ENCODE measurements around the gene LY6G5C. TPM values are rescaled to one million over a fixed set of nuclear protein-coding genes. Genes with fewer than 3 reads are reported as not detected.
A peak's percentile ranks its signal among the peaks of the same experiment; 100 is the strongest.

LY6G5C gene, protein sequence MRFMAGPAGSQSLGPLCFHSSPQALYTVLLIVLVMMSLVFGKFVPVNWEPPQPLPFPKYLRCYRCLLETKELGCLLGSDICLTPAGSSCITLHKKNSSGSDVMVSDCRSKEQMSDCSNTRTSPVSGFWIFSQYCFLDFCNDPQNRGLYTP
- 1.5 TPM for polyA plus RNA-seq (2013, experiment 1 of 4)
- polyA plus RNA-seq (2013, experiment 2 of 4), result 1.1 TPM
- 0.64 TPM for polyA plus RNA-seq (2013, experiment 3 of 4)
- 1.5 TPM for polyA plus RNA-seq (2013, experiment 4 of 4)

DNA sequence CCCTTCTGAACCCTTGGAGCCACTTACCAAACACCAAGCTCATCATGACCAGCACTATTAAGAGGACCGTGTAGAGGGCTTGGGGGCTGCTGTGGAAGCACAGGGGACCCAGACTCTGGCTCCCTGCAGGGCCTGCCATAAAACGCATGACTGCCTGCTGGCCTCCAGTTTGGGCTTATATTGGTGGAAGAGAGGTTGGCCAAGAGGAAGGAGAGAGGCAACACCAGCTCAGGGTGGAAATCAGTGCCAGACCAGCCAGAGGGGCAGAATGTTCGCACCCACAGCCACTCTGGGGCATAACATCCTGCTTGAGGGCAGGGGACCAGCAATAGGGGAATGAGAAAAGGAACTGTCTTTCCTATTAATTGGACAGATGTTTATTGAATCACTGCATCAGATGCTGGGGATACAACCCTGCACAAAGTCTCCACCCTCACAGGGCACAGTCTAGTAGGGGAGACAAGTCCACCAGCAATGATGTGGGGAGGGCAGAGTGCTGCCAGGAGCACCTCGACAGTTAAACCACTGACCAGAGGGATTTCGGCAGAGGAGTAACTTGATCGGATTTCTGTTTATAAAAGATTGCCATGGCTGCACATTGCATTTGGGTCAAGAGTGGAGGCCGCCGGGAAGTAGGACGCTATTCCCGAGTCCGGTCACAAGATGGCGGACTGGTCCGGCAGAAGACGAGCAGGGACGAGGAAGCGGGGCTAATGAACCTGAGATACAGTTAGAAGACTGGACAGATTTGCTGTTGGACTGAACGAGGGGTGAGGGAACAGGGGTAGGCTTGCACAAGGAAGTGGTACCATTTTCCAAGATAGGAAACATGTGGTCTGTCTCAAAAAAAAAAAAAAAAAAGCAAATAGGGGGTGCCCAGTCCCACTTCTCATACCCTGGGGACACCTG, at the start of gene LY6G5C:
Gene LY6G5C, minus strand, starts transcription at position 842 of the 909 bp plus-strand sequence. Its CDS starts 694 bp downstream, at position 148.
- H3K27me3 ChIP-seq (ENCODE audit: control insufficient read depth, insufficient read depth, low read length, poor library complexity, severe bottlenecking), result peaks cover 22% of the 10 kb centered on the region
- peak within 1 kb of the TSS; percentile 42 for H3K4me3 ChIP-seq (ENCODE audit: insufficient read depth, low read depth, low read length)
- 13 to 17% methylated on average over 17 of the region's 17 CpGs for WGBS, 2 experiments
- no peaks in the 10 kb centered on the region for H3K36me3 ChIP-seq (ENCODE audit: control insufficient read depth, insufficient read depth, low read length)
- H3K9me3 ChIP-seq (ENCODE audit: control insufficient read depth, low read length), result no peaks in the 10 kb centered on the region
- peaks cover 9% of the 10 kb centered on the region for H3K4me1 ChIP-seq (ENCODE audit: control insufficient read depth, insufficient read depth, low read length)
- H3K27ac ChIP-seq (ENCODE audit: insufficient read depth, low read depth, low read length, poor library complexity, severe bottlenecking), result no peak within 1 kb of the TSS

GRCh38 chr6:31729979-31730630, 49.2 kb upstream of the LY6G5C start:
- peaks cover 8% of the 10 kb centered on the region for H3K4me1 ChIP-seq (ENCODE audit: control insufficient read depth, insufficient read depth, low read length)
- WGBS, 2 experiments, result 3 to 4% methylated on average over 46 of the region's 46 CpGs
- no peaks in the 10 kb centered on the region for H3K27me3 ChIP-seq (ENCODE audit: control insufficient read depth, insufficient read depth, low read length, poor library complexity, severe bottlenecking)
- peak overlapping the region; percentile 86 for H3K27ac ChIP-seq (ENCODE audit: insufficient read depth, low read depth, low read length, poor library complexity, severe bottlenecking)
- H3K4me3 ChIP-seq (ENCODE audit: insufficient read depth, low read depth, low read length), result peak overlapping the region; percentile 93
- H3K36me3 ChIP-seq (ENCODE audit: control insufficient read depth, insufficient read depth, low read length), result peaks cover 49% of the 10 kb centered on the region
- H3K9me3 ChIP-seq (ENCODE audit: control insufficient read depth, low read length), result no peaks in the 10 kb centered on the region

DNA sequence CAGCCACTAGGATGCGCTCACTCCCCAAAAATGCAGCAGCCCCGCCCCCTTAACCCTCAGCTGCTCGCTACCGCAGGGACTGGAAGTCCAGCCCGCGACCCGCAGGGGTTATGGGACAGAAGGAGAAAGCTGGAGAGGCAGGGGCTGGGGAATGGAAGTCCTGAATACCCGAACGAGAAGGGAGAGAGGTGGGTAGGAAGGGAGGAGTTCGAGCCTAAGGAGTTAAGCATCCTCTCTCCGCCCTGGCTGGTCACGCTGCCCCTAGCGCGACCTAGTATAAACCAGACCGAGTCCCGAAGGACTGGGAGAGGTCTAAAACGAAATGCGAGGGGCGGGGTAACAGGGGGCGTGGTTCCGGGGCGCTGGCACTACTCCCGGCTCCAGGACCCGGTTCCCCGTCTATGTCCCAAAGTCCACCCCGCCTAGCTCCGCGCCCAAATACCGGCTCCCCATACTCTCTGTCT, 48.7 kb upstream of the LY6G5C start:
- Histone ChIP-seq H3K36me3 (ENCODE audit: control insufficient read depth, insufficient read depth, low read length) (peaks cover 49% of the 10 kb centered on the region), H3K27me3 (ENCODE audit: control insufficient read depth, insufficient read depth, low read length, poor library complexity, severe bottlenecking) (no peaks in the 10 kb centered on the region), H3K27ac (ENCODE audit: insufficient read depth, low read depth, low read length, poor library complexity, severe bottlenecking) (peak overlapping the region; percentile 86), H3K4me3 (ENCODE audit: insufficient read depth, low read depth, low read length) (peak overlapping the region; percentile 93), H3K9me3 (ENCODE audit: control insufficient read depth, low read length) (no peaks in the 10 kb centered on the region), H3K4me1 (ENCODE audit: control insufficient read depth, insufficient read depth, low read length) (peaks cover 6% of the 10 kb centered on the region)
- 0% methylated on average over 29 of the region's 29 CpGs for WGBS, 2 experiments

- Histone ChIP-seq H3K27ac (ENCODE audit: insufficient read depth, low read depth, low read length, poor library complexity, severe bottlenecking) (peak within 1 kb of the TSS; percentile 86), H3K36me3 (ENCODE audit: control insufficient read depth, insufficient read depth, low read length) (peaks cover 48% of the 10 kb centered on the region), H3K9me3 (ENCODE audit: control insufficient read depth, low read length) (no peaks in the 10 kb centered on the region), H3K27me3 (ENCODE audit: control insufficient read depth, insufficient read depth, low read length, poor library complexity, severe bottlenecking) (no peaks in the 10 kb centered on the region), H3K4me3 (ENCODE audit: insufficient read depth, low read depth, low read length) (peak within 1 kb of the TSS; percentile 93), H3K4me1 (ENCODE audit: control insufficient read depth, insufficient read depth, low read length) (peaks cover under 1% of the 10 kb centered on the region)
- WGBS, 2 experiments, result 48 to 49% methylated on average over 36 of the region's 36 CpGs
Measured at GRCh38 chr6:31728767-31729514, 48.1 kb upstream of the LY6G5C start, which contains the start of gene DDAH2. DDAH2 (minus strand) TSS chr6:31729299; CDS start chr6:31729161, 138 bp downstream.

GRCh38 chr6:31727717-31728671, 47.1 kb upstream of the LY6G5C start:
- H3K9me3 ChIP-seq (ENCODE audit: control insufficient read depth, low read length), result no peaks in the 10 kb centered on the region
- H3K27ac ChIP-seq (ENCODE audit: insufficient read depth, low read depth, low read length, poor library complexity, severe bottlenecking), result no peak overlapping the region
- H3K4me1 ChIP-seq (ENCODE audit: control insufficient read depth, insufficient read depth, low read length), result no peaks in the 10 kb centered on the region
- peaks cover 40% of the 10 kb centered on the region for H3K36me3 ChIP-seq (ENCODE audit: control insufficient read depth, insufficient read depth, low read length)
- peak overlapping the region; percentile 93 for H3K4me3 ChIP-seq (ENCODE audit: insufficient read depth, low read depth, low read length)
- no peaks in the 10 kb centered on the region for H3K27me3 ChIP-seq (ENCODE audit: control insufficient read depth, insufficient read depth, low read length, poor library complexity, severe bottlenecking)
- WGBS, 2 experiments, result 95% methylated on average over 41 of the region's 41 CpGs

DNA sequence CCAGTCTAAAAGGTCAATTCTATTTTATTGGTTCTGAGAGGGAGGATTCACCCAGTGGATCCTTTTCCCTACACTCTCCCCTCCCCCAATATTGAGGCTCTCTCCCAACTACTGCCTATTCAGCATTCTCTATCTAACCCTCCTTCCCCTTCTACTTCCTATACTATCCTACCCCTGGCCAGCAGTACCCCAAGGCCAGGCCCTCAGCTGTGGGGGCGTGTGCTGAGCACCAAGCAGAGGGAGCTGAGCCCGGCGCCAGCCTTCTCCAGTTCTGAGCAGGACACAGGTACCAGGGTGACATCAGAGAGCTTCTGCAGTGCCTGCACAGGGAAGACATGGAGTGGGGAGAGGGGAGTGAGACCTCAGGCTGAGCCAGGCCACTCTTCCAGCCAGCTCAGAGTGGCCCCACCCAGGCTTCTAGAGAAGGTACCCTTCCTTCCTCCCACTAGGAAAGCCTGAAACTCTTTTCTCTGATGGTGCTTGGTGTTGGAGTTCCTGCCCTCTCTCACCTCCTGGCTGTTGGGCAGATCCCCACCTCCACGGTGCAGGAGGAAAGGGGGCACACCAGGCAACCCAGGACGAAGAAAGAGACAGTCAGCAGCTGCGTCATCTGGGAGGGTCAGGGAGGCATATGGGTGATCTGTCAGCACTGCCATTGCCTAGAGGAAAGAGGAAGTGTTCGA, 46.3 kb upstream of the LY6G5C start:
- Histone ChIP-seq H3K27ac (ENCODE audit: insufficient read depth, low read depth, low read length, poor library complexity, severe bottlenecking) (no peak overlapping the region), H3K9me3 (ENCODE audit: control insufficient read depth, low read length) (no peaks in the 10 kb centered on the region), H3K4me1 (ENCODE audit: control insufficient read depth, insufficient read depth, low read length) (no peaks in the 10 kb centered on the region), H3K27me3 (ENCODE audit: control insufficient read depth, insufficient read depth, low read length, poor library complexity, severe bottlenecking) (no peaks in the 10 kb centered on the region), H3K4me3 (ENCODE audit: insufficient read depth, low read depth, low read length) (no peak overlapping the region), H3K36me3 (ENCODE audit: control insufficient read depth, insufficient read depth, low read length) (peaks cover 33% of the 10 kb centered on the region)
- 91 to 95% methylated on average over 7 of the region's 7 CpGs for WGBS, 2 experiments

- peaks cover 25% of the 10 kb centered on the region for H3K36me3 ChIP-seq (ENCODE audit: control insufficient read depth, insufficient read depth, low read length)
- peaks cover 3% of the 10 kb centered on the region for H3K27me3 ChIP-seq (ENCODE audit: control insufficient read depth, insufficient read depth, low read length, poor library complexity, severe bottlenecking)
- no peaks in the 10 kb centered on the region for H3K9me3 ChIP-seq (ENCODE audit: control insufficient read depth, low read length)
- H3K27ac ChIP-seq (ENCODE audit: insufficient read depth, low read depth, low read length, poor library complexity, severe bottlenecking), result no peak overlapping the region
- no peak overlapping the region for H3K4me3 ChIP-seq (ENCODE audit: insufficient read depth, low read depth, low read length)
- H3K4me1 ChIP-seq (ENCODE audit: control insufficient read depth, insufficient read depth, low read length), result no peaks in the 10 kb centered on the region
- 92 to 95% methylated on average over 12 of the region's 12 CpGs for WGBS, 2 experiments
Measured at GRCh38 chr6:31725502-31726350, 44.9 kb upstream of the LY6G5C start.
